Stimulated activated CD8-positive, alpha-beta memory T cell treated with anti-CD3 and anti-CD28 coated beads, Interleukin-15, amount 100 ng/mL, for 24 hours (primary cell): Measurements from ENCODE around the gene MAST4.

ENCODE experiments used
- DNase-seq: peaks from one replicate; pipeline ENCODE4 v3.0.0-alpha.2; 2020; ENCODE audit warnings: low read depth

The MAST4 gene

DNA sequence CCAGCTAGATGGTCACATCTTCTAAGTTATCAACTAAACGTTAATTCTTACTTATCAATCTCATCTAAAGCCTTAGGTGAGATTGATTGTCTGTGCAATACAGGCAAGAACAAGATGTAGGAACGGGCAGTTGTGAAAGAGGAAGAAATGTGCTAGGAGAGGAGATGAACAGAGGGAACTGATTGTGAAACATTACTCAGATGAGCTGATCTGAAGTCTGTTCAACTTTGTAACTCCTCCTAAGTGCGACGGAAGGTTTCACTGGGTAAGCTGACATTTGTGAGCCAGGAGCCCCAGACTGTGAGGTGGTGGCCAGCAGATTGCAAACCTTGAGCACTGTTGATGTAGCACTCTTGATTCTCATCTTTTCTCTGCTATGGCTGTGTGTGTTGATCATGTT is 396.4 kb downstream of the MAST4 start:
- DNase-seq, result no peak

GRCh38 chr5:66993448-66993847 is 397.3 kb downstream of the MAST4 start:
- DNase-seq, result no peak

DNA sequence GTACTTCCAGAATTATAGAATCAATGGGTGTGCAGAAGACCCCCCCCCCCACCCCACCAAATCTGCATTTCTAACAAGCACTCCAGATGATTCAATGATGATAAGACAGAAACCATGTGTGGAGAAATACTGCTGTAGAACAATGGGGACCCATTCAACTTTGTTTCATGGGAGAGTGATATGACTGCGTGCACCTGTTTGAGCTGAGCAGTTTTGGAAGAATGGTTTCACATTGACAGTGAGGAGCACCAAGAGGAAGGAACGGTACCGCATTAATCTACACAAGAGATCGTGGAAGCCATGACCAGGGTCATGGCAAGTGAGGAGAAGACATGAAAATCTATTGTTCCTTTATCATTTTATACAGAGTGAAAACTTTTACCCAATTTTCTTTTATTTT is 397.7 kb downstream of the MAST4 start:
- no peak for DNase-seq

- DNase-seq, result no peak
Measured at GRCh38 chr5:66994790-66995189, 398.6 kb downstream of the MAST4 start.

- DNase-seq, result no peak
Measured at GRCh38 chr5:67000794-67001475, 404.7 kb downstream of the MAST4 start.

- no peak for DNase-seq
Measured at GRCh38 chr5:67002832-67003684, 406.9 kb downstream of the MAST4 start.

- DNase-seq, result no peak
Measured at GRCh38 chr5:67003685-67003934, 407.4 kb downstream of the MAST4 start.

DNA sequence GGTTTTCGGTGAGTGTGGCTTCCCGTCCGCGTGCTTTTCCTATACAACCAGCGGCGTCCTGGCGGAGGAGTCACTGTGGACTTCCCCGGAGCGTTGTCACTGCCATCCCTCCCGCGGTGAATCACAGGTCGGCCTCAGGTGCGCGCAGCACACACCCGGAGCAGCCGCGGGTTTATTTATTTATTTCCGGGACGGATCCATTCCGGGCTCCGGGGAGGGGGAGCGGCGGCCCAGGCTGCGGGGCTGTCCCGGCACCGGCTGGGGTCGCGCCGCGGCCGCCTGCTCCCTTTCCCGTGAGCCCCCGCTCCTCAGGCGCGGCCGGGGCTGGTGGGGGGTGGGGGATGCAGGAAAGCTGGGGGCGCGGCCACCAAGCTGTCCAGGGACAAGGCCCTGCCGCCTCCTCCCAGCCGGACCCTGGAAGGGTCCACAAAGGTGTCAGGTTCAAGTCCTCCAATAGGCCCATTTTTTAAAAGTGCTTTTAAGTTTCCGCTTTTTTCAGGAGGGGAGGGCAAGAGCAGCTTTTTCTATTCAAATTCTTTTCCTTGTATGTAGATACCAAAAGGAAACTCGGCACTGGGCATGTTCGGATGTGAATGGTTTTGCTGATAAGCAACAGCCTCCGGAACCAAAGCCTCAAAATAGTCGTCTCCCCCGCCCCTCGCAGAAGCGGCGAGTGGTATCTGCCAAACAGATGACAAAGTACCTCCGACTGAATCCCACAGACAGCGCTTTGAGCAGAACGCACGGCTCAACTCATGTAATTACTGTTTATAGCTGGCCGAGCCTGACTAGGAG is 407.9 kb downstream of the MAST4 start:
- DNase-seq, result peak; percentile 59

DNA sequence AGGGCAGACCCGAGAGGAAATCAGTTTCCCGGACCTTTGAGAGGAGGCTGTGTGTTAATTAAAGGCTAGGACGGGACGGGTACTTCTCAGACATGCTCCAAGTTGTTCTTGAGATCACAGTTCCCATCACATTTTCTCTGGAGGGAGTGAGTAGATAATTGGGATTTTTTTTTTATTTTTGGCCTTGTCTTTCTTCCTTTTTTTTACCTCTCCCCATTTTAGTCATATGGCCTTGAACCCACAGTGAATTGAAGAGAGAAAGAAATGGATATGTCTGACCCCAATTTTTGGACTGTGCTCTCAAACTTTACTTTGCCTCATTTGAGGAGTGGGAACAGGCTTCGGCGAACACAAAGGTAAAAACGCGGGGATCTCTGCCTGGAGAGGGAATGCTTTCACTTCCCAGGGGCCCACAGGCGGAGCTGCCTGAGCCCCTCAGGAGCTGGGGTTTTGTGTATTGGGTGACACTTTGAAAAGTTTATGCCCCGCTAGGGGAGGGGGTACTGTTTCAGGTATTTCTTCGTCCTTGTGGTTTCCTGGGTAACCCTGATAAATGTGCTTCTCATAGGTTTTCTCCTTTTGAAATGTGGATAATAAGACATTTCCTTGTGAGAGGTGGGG is 408.6 kb downstream of the MAST4 start:
- no peak for DNase-seq

- DNase-seq, result no peak
Measured at GRCh38 chr5:67005737-67006499, 409.7 kb downstream of the MAST4 start.

- DNase-seq, result no peak
Measured at GRCh38 chr5:67006500-67006848, 410.3 kb downstream of the MAST4 start.

- no peak for DNase-seq
Measured at GRCh38 chr5:67009028-67009427, 412.8 kb downstream of the MAST4 start.

DNA sequence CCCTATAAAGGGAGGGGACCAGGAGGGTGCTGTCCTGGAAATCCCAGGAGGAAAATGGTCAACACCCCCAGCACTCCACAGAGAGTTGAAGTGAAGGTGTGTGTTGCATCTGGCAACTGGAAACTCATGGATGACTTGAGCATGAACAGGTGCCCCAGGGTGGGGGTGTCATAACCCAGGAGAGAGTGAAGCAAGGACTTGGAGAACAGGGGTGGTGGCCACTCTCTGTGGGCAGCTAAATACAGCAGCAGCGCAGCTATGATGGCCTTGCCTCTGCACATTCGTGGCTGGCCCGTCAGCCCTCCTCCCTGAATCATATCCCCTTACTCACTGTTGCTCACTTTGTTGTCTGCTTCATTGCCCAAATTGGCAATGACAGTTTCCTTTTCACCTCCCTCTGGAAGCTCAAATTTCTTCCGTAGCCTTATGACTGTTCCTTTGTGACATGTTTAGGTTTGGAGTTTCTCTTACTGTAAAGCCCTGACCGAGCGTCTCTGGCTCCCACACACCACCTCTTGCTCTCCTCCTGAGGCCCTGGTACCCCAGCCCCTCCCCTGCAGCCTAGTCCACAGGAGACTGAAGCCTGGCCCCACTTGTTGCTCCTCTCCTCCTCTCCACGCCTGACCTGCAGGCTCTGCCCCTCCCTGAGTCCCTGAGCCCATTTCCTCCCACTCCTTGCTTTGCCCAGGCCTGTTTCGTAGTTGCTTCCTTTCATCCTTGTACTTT is 414.7 kb downstream of the MAST4 start:
- no peak for DNase-seq

DNA sequence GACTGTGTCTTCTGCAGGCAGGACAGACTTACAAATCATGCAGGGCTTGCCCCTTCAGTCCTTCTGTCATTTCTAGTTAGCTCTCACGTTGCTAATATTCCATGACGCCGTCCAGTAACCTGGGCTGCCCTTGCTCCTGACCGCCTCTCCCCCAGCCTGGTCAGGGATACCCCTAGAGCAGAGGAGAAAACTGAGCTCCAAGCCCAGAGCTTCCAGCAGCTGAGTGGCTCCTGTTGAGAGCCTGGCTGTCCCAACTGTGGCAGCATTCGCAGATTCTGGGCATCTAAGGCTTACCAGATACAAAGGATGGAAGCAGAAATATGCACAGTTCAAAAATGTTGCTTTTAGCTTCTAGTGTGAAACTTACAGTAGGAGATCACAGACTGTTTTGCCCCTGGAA is 415.2 kb downstream of the MAST4 start:
- DNase-seq, result no peak

- DNase-seq, result no peak
Measured at GRCh38 chr5:67012171-67012570, 416.0 kb downstream of the MAST4 start.

DNA sequence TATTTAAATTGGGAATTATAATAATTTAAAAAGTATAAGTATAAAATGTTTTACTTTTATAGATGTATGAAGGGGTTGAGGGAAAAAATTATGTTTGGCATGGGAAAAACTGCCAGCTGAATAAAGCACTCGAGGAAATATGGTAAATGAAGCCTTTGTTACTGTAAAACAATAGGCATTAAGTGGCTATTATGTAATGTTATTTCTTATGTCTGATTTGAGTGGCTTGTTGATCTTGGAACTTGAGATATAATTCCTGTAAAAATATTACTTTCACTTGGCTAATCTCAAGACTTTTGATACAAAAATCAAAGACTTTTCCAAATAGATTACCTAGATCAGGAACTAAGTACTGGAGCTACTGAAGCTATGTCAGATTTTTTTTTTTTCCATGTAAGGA is 417.5 kb downstream of the MAST4 start:
- no peak for DNase-seq

DNA sequence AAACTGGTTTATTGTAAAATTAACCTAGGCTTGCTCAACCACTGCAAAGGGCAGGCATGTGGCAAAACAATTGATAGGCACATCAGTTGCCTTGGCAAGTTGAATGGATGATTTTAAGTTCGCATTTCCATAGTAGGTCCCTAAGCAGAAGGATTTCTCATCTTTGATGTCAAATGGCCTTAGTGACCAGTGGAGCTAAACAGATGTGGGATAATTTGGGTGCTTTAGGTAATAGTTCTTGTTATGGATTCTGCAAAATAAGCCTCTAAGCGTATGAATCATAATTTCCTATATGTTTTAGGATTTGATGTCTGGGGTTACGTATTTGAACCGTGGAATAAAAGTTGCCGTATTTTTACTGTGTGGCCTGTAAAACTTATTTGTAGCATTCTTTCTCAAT is 418.0 kb downstream of the MAST4 start:
- DNase-seq, result no peak

DNA sequence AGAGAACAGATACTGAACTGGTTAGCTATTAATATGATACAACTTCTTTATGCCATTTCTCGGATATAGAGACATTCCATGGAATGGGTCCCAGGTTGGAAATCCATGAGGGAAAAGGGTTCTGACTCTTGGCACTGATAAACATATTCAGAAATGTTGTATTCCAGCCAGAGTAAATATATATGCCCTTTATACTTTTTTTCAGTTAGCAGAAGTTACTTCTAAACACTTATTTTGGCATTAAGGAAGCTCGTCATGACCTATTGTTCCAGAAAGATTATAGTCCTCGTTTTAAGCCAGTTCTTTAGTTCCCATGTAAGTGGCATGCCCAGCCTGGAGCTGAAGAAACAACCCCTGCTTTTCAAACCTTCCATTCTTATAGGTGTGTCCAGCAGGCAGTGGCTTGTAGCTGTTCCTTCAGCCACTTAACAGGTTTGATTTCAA is 418.8 kb downstream of the MAST4 start:
- no peak for DNase-seq

DNA sequence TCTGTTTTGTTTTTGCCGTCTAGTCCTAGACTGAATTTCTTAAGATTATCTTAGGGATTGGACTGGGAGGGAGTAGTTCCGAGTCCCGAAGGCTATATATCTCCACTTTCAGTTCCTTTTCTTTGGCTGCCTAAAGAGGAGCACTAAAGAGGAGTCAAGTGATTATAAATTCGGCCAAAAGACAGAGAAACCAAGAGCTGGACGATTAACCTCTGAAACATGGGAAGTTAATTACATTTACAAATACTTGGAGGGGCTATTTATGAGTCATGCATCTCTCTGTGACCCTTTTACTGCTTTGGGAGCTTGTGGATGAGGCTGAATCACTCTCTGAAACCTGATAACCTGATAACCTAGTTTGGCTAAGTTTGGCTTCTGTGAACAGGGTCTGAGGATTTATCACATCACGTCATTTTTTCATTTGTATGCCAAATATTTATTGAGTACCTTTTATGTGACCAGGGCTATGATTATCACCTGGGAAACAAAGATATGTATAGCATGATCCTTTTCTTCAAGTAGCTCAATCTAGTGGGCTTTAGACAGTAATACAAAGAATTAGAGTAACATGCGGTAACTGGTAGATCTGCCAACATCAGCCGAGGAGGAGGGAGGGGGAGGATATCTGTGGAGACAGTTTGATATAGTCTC is 419.5 kb downstream of the MAST4 start:
- no peak for DNase-seq

DNA sequence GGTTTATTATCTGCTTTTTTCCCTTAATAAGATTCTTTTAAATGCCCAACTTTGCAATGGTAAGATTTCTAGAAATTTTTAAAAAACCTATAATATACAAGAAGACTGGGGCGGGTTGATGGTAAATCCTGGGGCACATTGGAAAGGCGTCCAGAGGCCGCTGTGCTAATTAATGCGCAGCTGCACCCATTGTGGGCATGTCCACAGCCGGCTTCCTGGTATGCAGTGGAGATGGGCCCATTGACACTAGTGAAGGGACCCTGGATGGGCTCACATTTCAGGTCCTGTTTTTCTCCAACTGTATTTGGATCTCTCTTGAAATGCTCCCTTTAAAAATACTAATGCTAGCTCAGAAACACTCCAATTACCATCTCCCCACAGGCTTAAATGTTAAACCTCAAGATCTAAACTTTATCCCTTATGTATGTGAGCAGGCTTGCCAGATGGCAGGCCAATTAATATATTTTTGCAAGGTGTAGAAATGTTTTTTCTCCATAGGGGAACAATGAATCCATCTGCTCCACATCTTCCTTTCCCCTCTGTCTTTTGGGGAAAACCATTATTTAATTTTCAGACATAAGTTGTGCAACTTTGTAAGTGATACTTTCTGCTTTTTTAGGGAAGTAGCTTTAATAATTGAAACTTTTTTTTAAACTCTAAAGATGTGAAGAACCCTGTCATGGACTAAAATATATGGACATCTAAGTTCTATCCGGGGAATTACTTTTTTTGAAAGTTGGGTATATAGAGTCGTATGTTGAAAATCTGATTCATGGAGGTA is 423.1 kb downstream of the MAST4 start:
- DNase-seq, result no peak
